Activated CD4-positive, alpha-beta T cell treated with anti-CD3 and anti-CD28 coated beads for 48 hours (primary cell): Measurements from ENCODE around the gene STARD3NL.

Experiments
- DNase-seq: peaks from one replicate; pipeline ENCODE4 v3.0.0-alpha.2; 2020

STARD3NL gene

GRCh38 chr7:38185395-38186307 lies 7.6 kb downstream of the STARD3NL start:
- DNase-seq = no peak

- no peak for DNase-seq
Observed at GRCh38 chr7:38186593-38187314, 8.7 kb downstream of the STARD3NL start.

- DNase-seq = no peak
Observed at GRCh38 chr7:38187794-38188440, 9.9 kb downstream of the STARD3NL start.

GRCh38 chr7:38189231-38189938 lies 11.3 kb downstream of the STARD3NL start:
- DNase-seq = no peak

GRCh38 chr7:38190011-38190410 lies 12.0 kb downstream of the STARD3NL start:
- no peak for DNase-seq

- no peak for DNase-seq
Observed at GRCh38 chr7:38191791-38192190, 13.7 kb downstream of the STARD3NL start.

GRCh38 chr7:38192327-38192726 lies 14.3 kb downstream of the STARD3NL start:
- no peak for DNase-seq

GRCh38 chr7:38195804-38196595 lies 18.0 kb downstream of the STARD3NL start:
- no peak for DNase-seq

GRCh38 chr7:38198366-38198765 lies 20.3 kb downstream of the STARD3NL start:
- no peak for DNase-seq

GRCh38 chr7:38199154-38199553 lies 21.1 kb downstream of the STARD3NL start:
- DNase-seq = no peak

- DNase-seq = no peak
Observed at GRCh38 chr7:38199782-38200181, 21.7 kb downstream of the STARD3NL start.

GRCh38 chr7:38206071-38206470 lies 28.0 kb downstream of the STARD3NL start:
- DNase-seq = no peak

GRCh38 chr7:38207843-38208242 lies 29.8 kb downstream of the STARD3NL start:
- DNase-seq = no peak

GRCh38 chr7:38211486-38211885 lies 33.4 kb downstream of the STARD3NL start:
- DNase-seq = no peak

GRCh38 chr7:38211940-38212339 lies 33.9 kb downstream of the STARD3NL start:
- no peak for DNase-seq

- DNase-seq = no peak
Observed at GRCh38 chr7:38215115-38215514, 37.1 kb downstream of the STARD3NL start.

GRCh38 chr7:38215735-38216670 lies 38.0 kb downstream of the STARD3NL start:
- peak; percentile 80 for DNase-seq

GRCh38 chr7:38217672-38218071 lies 39.6 kb downstream of the STARD3NL start:
- no peak for DNase-seq

GRCh38 chr7:38220452-38220851 lies 42.4 kb downstream of the STARD3NL start:
- no peak for DNase-seq

GRCh38 chr7:38222481-38223096 lies 44.5 kb downstream of the STARD3NL start:
- no peak for DNase-seq
